ENCODE data around the gene RANBP3.
"Not testable (repeated sequence)": the region's sequence is repeated elsewhere in the genome, so short reads cannot be mapped to it uniquely, and the experiment has no call there.

The RANBP3 gene

GRCh38 chr19:5903624-5904351, 74.2 kb downstream of the RANBP3 start, which contains the start of gene NDUFA11:
NDUFA11 (minus strand) TSS chr19:5903790; CDS start chr19:5903708, 82 bp downstream.
- peak; percentile 96 for DNase-seq (ENCODE audit: low spot score)

GRCh38 chr19:5903056-5903623, 74.8 kb downstream of the RANBP3 start:
- peak; percentile 51 for DNase-seq (ENCODE audit: low spot score)

GRCh38 chr19:5900976-5901375, 77.0 kb downstream of the RANBP3 start:
- no peak for DNase-seq (ENCODE audit: low spot score)

- DNase-seq (ENCODE audit: low spot score), result no peak
Observed at GRCh38 chr19:5899728-5900526, 78.0 kb downstream of the RANBP3 start.

- DNase-seq (ENCODE audit: low spot score), result no peak
Observed at GRCh38 chr19:5897189-5897969, 80.6 kb downstream of the RANBP3 start.

GRCh38 chr19:5896365-5897076, 81.4 kb downstream of the RANBP3 start:
- DNase-seq (ENCODE audit: low spot score), result no peak

GRCh38 chr19:5895890-5896289, 82.0 kb downstream of the RANBP3 start:
- DNase-seq (ENCODE audit: low spot score), result no peak

GRCh38 chr19:5895409-5895808, 82.5 kb downstream of the RANBP3 start:
- no peak for DNase-seq (ENCODE audit: low spot score)

- peak; percentile 24 for DNase-seq (ENCODE audit: low spot score)
Observed at GRCh38 chr19:5894704-5895349, 83.1 kb downstream of the RANBP3 start.

GRCh38 chr19:5893907-5894703, 83.8 kb downstream of the RANBP3 start:
- peak; percentile 79 for DNase-seq (ENCODE audit: low spot score)

- no peak for DNase-seq (ENCODE audit: low spot score)
Observed at GRCh38 chr19:5893296-5893903, 84.5 kb downstream of the RANBP3 start.

GRCh38 chr19:5892772-5893275, 85.1 kb downstream of the RANBP3 start:
- DNase-seq (ENCODE audit: low spot score), result no peak

- peak; percentile 32 for DNase-seq (ENCODE audit: low spot score)
Observed at GRCh38 chr19:5891938-5892771, 85.8 kb downstream of the RANBP3 start.

GRCh38 chr19:5891572-5891937, 86.4 kb downstream of the RANBP3 start:
- DNase-seq (ENCODE audit: low spot score), result no peak

GRCh38 chr19:5890099-5890498, 87.8 kb downstream of the RANBP3 start:
- DNase-seq (ENCODE audit: low spot score), result no peak

GRCh38 chr19:5889288-5889971, 88.5 kb downstream of the RANBP3 start:
- no peak for DNase-seq (ENCODE audit: low spot score)

- not testable (repeated sequence) for DNase-seq (ENCODE audit: low spot score)
Observed at GRCh38 chr19:5884065-5884811, 93.7 kb downstream of the RANBP3 start.

Data from hematopoietic multipotent progenitor cell treated with erythropoietin and hydrocortisone succinate and interleukin-3 and kit ligand, for 17 days (in vitro differentiated cells).